Transverse colon (tissue), 4 donors: ENCODE results near the gene ARHGAP24. TPM values are rescaled to one million over a fixed set of nuclear protein-coding genes. Genes with fewer than 3 reads are reported as not detected.

Experiments used
- DNase-seq: peaks from one replicate; pipeline ENCODE4 v3.0.0-alpha.2; 2019
- H3K27ac ChIP-seq, 4 donors: fragments of 200-600 bp; sonication (generic); 2 replicates each; pipeline ENCODE4 v1.5.1; 2016 to 2018; ENCODE audit warnings: inconsistent platforms in 4 of 4
- H3K27me3 ChIP-seq: fragments of 200-600 bp; sonication (generic); 2 replicates; pipeline ENCODE4 v1.5.1; 2017; ENCODE audit warnings: inconsistent platforms
- H3K36me3 ChIP-seq, 4 donors: fragments of 200-600 bp; sonication (generic); 2 replicates each; pipeline ENCODE4 v1.5.1; 2017 to 2019; ENCODE audit warnings: inconsistent platforms in 4 of 4
- H3K4me1 ChIP-seq, 4 donors: fragments of 200-600 bp; sonication (generic); 2 replicates each; pipeline ENCODE4 v1.5.1; 2017 to 2020; ENCODE audit warnings: inconsistent platforms in 4 of 4
- H3K4me3 ChIP-seq, 4 donors: fragments of 200-600 bp; sonication (generic); 1 replicate in 1 of 4; 2 replicates in 3 of 4; pipeline versions ENCODE4 v1.5.1 to v1.6.1; 2017 to 2019; ENCODE audit warnings: inconsistent platforms in 4 of 4
- H3K9me3 ChIP-seq, 2 donors: fragments of 200-600 bp; sonication (generic); 2 replicates each; pipeline ENCODE4 v1.5.1; 2017 to 2019; ENCODE audit warnings: inconsistent platforms in 2 of 2
- CTCF ChIP-seq, 5 experiments: fragments of 200-600 bp in 3 of 5; fragments of 450-650 bp in 2 of 5; sonication (generic) in 3 of 5; IDR thresholded peaks; 1 replicate in 2 of 5; 2 replicates in 3 of 5; pipeline ENCODE4 v1.5.1; 2016 to 2017; ENCODE audit warnings: antibody characterized with exemption in 5 of 5, inconsistent platforms in 3 of 5, mild to moderate bottlenecking in 2 of 5, moderate library complexity in 1 of 5
- EP300 ChIP-seq: sonication (generic); formaldehyde crosslinking; IDR thresholded peaks from one replicate; pipeline ENCODE4 v1.6.1; 2017; ENCODE audit warnings: antibody characterized with exemption, low read depth
- POLR2A ChIP-seq: fragments of 450-650 bp; IDR thresholded peaks from one replicate; pipeline ENCODE4 v1.6.1; 2016; ENCODE audit warnings: antibody characterized with exemption, mild to moderate bottlenecking, moderate library complexity
- POLR2AphosphoS5 ChIP-seq, 3 donors: sonication (generic); formaldehyde crosslinking; IDR thresholded peaks; one replicate each; pipeline ENCODE4 v1.6.1; 2016; ENCODE audit warnings: antibody characterized with exemption in 3 of 3
- WGBS, 2 donors: methylation state at CpG; one replicate each; pipeline ENCODE4 v1.1.5; 2018; ENCODE audit warnings: low coverage in 1 of 2; 5-methylcytosine and 5-hydroxymethylcytosine counted together
- in situ Hi-C, 4 donors: fragments of 200-750 bp; cut with MboI; loops; one replicate each; pipeline versions ENCODE4 v1.15.0 to v1.15.1; 2017; ENCODE audit warnings: low sequenced_read_pairs in 3 of 4, low pct_ligation_motif_present in 1 of 4, low pct_unique_long_range_greater_than_20kb in 1 of 4
- intact Hi-C: fragments of 100-400 bp; cut with DNase I; formaldehyde crosslinking; loops from one replicate; pipeline ENCODE4 v1.15.1; 2023; ENCODE audit warnings: low total_unique reads
- total RNA-seq, 4 donors: library from RNA; depleted of rRNA; stranded (reverse); fragments of >200 nt; gene quantifications; one replicate each; pipeline ENCODE4 v1.1.0, GENCODE V29; 2016

The ARHGAP24 gene
- total RNA-seq, 4 donors from 2014 or later: 4.2 to 32.0 (median 12.6) TPM

- intact Hi-C loops: no loop called here
- no peak for TF ChIP-seq EP300
- no peak for TF ChIP-seq CTCF (IDR thresholded peaks at IDR 0.05)
- TF ChIP-seq POLR2A: no peak
- no peak for TF ChIP-seq POLR2AphosphoS5 (IDR thresholded peaks at IDR 0.05)
- Histone ChIP-seq H3K9me3 (no peaks in the 10 kb centered on the region), H3K4me1 (no peaks in the 10 kb centered on the region), H3K4me3 (no peak overlapping the region), H3K27ac (no peak overlapping the region), H3K36me3 (no peaks in the 10 kb centered on the region), H3K27me3 (no peaks in the 10 kb centered on the region)
- WGBS, 2 donors: 70 to 75% methylated on average over 2 of the region's 2 CpGs
- in situ Hi-C loops: no loop called here
- no peak for DNase-seq
Observed at GRCh38 chr4:85446141-85446861, 28.6 kb upstream of the ARHGAP24 start.

GRCh38 chr4:85448906-85449890 lies 25.8 kb upstream of the ARHGAP24 start:
- Histone ChIP-seq H3K36me3 (no peaks in the 10 kb centered on the region), H3K4me3 (no peak overlapping the region), H3K27ac (no peak overlapping the region), H3K27me3 (no peaks in the 10 kb centered on the region), H3K9me3 (no peaks in the 10 kb centered on the region), H3K4me1 (no peaks in the 10 kb centered on the region)
- intact Hi-C loops (no loop called here), in situ Hi-C loops (no loop called here)
- no peak for TF ChIP-seq POLR2AphosphoS5 (IDR thresholded peaks at IDR 0.05)
- TF ChIP-seq CTCF (IDR thresholded peaks at IDR 0.05): no peak
- no peak for TF ChIP-seq EP300
- TF ChIP-seq POLR2A: no peak
- WGBS, 2 donors: 63 to 64% methylated on average over 5 to 6 of the region's 6 CpGs
- no peak for DNase-seq

- no peak for TF ChIP-seq CTCF (IDR thresholded peaks at IDR 0.05)
- TF ChIP-seq POLR2A: no peak
- no peak for TF ChIP-seq POLR2AphosphoS5 (IDR thresholded peaks at IDR 0.05)
- TF ChIP-seq EP300: no peak
Observed at GRCh38 chr4:85452058-85452731, 22.8 kb upstream of the ARHGAP24 start.

GRCh38 chr4:85455942-85456341 lies 19.0 kb upstream of the ARHGAP24 start:
- in situ Hi-C loops: no loop called here
- peaks cover 0 to 18% (median 0%) of the 10 kb centered on the region in 4 donors for H3K4me1 ChIP-seq
- no peaks in the 10 kb centered on the region for H3K27me3 ChIP-seq
- no peak for TF ChIP-seq CTCF (IDR thresholded peaks at IDR 0.05)
- no peak for TF ChIP-seq EP300
- TF ChIP-seq POLR2A: no peak
- TF ChIP-seq POLR2AphosphoS5 (IDR thresholded peaks at IDR 0.05): no peak
- H3K9me3 ChIP-seq: no peaks in the 10 kb centered on the region
- intact Hi-C loops: no loop called here
- H3K36me3 ChIP-seq: no peaks in the 10 kb centered on the region
- H3K27ac ChIP-seq: no peak overlapping the region
- no peak for DNase-seq
- no peak overlapping the region for H3K4me3 ChIP-seq

More at GRCh38 chr4:85452058-85452731, 22.8 kb upstream of the ARHGAP24 start:
- intact Hi-C loops (no loop called here), in situ Hi-C loops (no loop called here)
- H3K27ac ChIP-seq: no peak overlapping the region
- H3K9me3 ChIP-seq: no peaks in the 10 kb centered on the region
- H3K27me3 ChIP-seq: no peaks in the 10 kb centered on the region
- no peaks in the 10 kb centered on the region for H3K4me1 ChIP-seq
- no peak for DNase-seq
- H3K4me3 ChIP-seq: no peak overlapping the region
- no peaks in the 10 kb centered on the region for H3K36me3 ChIP-seq
- 61% methylated on average over 3 of the region's 3 CpGs for WGBS, 2 donors
